ENCODE measurements around the gene LRBA.

- no peak for TF ChIP-seq POLR2A (IDR thresholded peaks at IDR 0.05)
- no peak for TF ChIP-seq CTCF (IDR thresholded peaks at IDR 0.05)
- no peak for TF ChIP-seq EP300 (IDR thresholded peaks at IDR 0.05)
These were observed 583.9 kb downstream of the LRBA start for GRCh38 chr4:150431221-150431620.

Data from ovary (tissue), 3 donors.